Mononuclear cell (primary cell): Measurements from ENCODE around the gene DEFB119. TPM values are rescaled to one million over a fixed set of nuclear protein-coding genes. Genes with fewer than 3 reads are reported as not detected.
"Not testable (repeated sequence)": the region's sequence is repeated elsewhere in the genome, so short reads cannot be mapped to it uniquely, and the experiment has no call there.

Experiments
- H3K27me3 ChIP-seq: 2 replicates; pipeline ENCODE4 v1.6.0; 2011; ENCODE audit warnings: low read length, control low read depth; ENCODE audit not compliant: insufficient read depth
- H3K4me1 ChIP-seq: 2 replicates; pipeline ENCODE4 v1.5.1; 2011; ENCODE audit warnings: mild to moderate bottlenecking, low read length, control low read depth; ENCODE audit not compliant: insufficient read depth
- H3K4me3 ChIP-seq: 2 replicates; pipeline ENCODE4 v1.5.1; 2011; ENCODE audit warnings: mild to moderate bottlenecking, low read length, moderate library complexity
- H3K9me3 ChIP-seq: 2 replicates; pipeline ENCODE4 v1.5.1; 2011; ENCODE audit warnings: low read depth, mild to moderate bottlenecking, control low read depth, low read length
- total RNA-seq: library from RNA; depleted of rRNA; stranded (reverse); fragments of >200 nt; gene quantifications from one replicate; pipeline ENCODE4 v1.2.3, GENCODE V29; 2012

Gene DEFB119
- total RNA-seq: not detected

- Histone ChIP-seq H3K9me3 (no peaks in the 10 kb centered on the region), H3K27me3 (no peaks in the 10 kb centered on the region), H3K4me3 (no peak within 1 kb of the TSS), H3K4me1 (no peaks in the 10 kb centered on the region)
Measured at GRCh38 chr20:31390490-31390889, at the start of gene DEFB119. Gene DEFB119 (minus strand): TSS chr20:31390590. CDS start chr20:31390483, 107 bp downstream.

- Histone ChIP-seq H3K9me3 (no peaks in the 10 kb centered on the region), H3K4me1 (no peaks in the 10 kb centered on the region), H3K27me3 (no peaks in the 10 kb centered on the region), H3K4me3 (no peak overlapping the region)
Measured at GRCh38 chr20:31430568-31431115, 40.3 kb upstream of the DEFB119 start.

GRCh38 chr20:31427576-31427975 is 37.2 kb upstream of the DEFB119 start:
- H3K27me3 ChIP-seq, H3K9me3 ChIP-seq, H3K4me3 ChIP-seq, H3K4me1 ChIP-seq: not testable (repeated sequence)

- H3K4me1 ChIP-seq, H3K4me3 ChIP-seq, H3K27me3 ChIP-seq, H3K9me3 ChIP-seq: not testable (repeated sequence)
Measured at GRCh38 chr20:31426891-31427551, 36.6 kb upstream of the DEFB119 start.

- no peaks in the 10 kb centered on the region for H3K27me3 ChIP-seq
- H3K4me1 ChIP-seq: no peaks in the 10 kb centered on the region
- no peak overlapping the region for H3K4me3 ChIP-seq
- no peaks in the 10 kb centered on the region for H3K9me3 ChIP-seq
Measured at GRCh38 chr20:31425797-31426196, 35.4 kb upstream of the DEFB119 start.

GRCh38 chr20:31418307-31418706 is 27.9 kb upstream of the DEFB119 start:
- H3K27me3 ChIP-seq: no peaks in the 10 kb centered on the region
- H3K4me1 ChIP-seq: no peaks in the 10 kb centered on the region
- H3K4me3 ChIP-seq: no peak overlapping the region
- no peaks in the 10 kb centered on the region for H3K9me3 ChIP-seq

GRCh38 chr20:31415653-31416052 is 25.3 kb upstream of the DEFB119 start:
- no peaks in the 10 kb centered on the region for H3K4me1 ChIP-seq
- H3K4me3 ChIP-seq: no peak overlapping the region
- no peaks in the 10 kb centered on the region for H3K27me3 ChIP-seq
- no peaks in the 10 kb centered on the region for H3K9me3 ChIP-seq

GRCh38 chr20:31414381-31414780 is 24.0 kb upstream of the DEFB119 start:
- Histone ChIP-seq H3K4me1 (no peaks in the 10 kb centered on the region), H3K27me3 (no peaks in the 10 kb centered on the region), H3K9me3 (no peaks in the 10 kb centered on the region), H3K4me3 (no peak overlapping the region)

GRCh38 chr20:31410011-31410410 is 19.6 kb upstream of the DEFB119 start:
- no peaks in the 10 kb centered on the region for H3K27me3 ChIP-seq
- H3K4me1 ChIP-seq: no peaks in the 10 kb centered on the region
- no peaks in the 10 kb centered on the region for H3K9me3 ChIP-seq
- H3K4me3 ChIP-seq: no peak overlapping the region

GRCh38 chr20:31406115-31406514 is 15.7 kb upstream of the DEFB119 start, which contains the start of gene DEFB121:
Gene DEFB121 (minus strand): TSS chr20:31406215. CDS start chr20:31406152, 63 bp downstream.
- no peaks in the 10 kb centered on the region for H3K4me1 ChIP-seq
- H3K9me3 ChIP-seq: no peaks in the 10 kb centered on the region
- no peaks in the 10 kb centered on the region for H3K27me3 ChIP-seq
- H3K4me3 ChIP-seq: no peak within 1 kb of the TSS

- H3K27me3 ChIP-seq: no peaks in the 10 kb centered on the region
- no peaks in the 10 kb centered on the region for H3K4me1 ChIP-seq
- H3K4me3 ChIP-seq: no peak overlapping the region
- no peaks in the 10 kb centered on the region for H3K9me3 ChIP-seq
Measured at GRCh38 chr20:31403886-31404285, 13.5 kb upstream of the DEFB119 start.

GRCh38 chr20:31394900-31395299 is 4.5 kb upstream of the DEFB119 start:
- no peaks in the 10 kb centered on the region for H3K4me1 ChIP-seq
- no peak overlapping the region for H3K4me3 ChIP-seq
- H3K9me3 ChIP-seq: no peaks in the 10 kb centered on the region
- no peaks in the 10 kb centered on the region for H3K27me3 ChIP-seq

- Histone ChIP-seq H3K9me3 (no peaks in the 10 kb centered on the region), H3K4me1 (no peaks in the 10 kb centered on the region), H3K27me3 (no peaks in the 10 kb centered on the region), H3K4me3 (no peak overlapping the region)
Measured at GRCh38 chr20:31392836-31393235, 2.4 kb upstream of the DEFB119 start.

GRCh38 chr20:31374346-31374745 is 16.0 kb downstream of the DEFB119 start:
- Histone ChIP-seq H3K4me1 (no peaks in the 10 kb centered on the region), H3K27me3 (no peaks in the 10 kb centered on the region), H3K4me3 (no peak overlapping the region), H3K9me3 (no peaks in the 10 kb centered on the region)

GRCh38 chr20:31368301-31368700 is 22.1 kb downstream of the DEFB119 start, which contains the start of gene DEFB118:
Gene DEFB118 (plus strand): TSS chr20:31368601. CDS start chr20:31368651, 50 bp downstream.
- H3K9me3 ChIP-seq: no peaks in the 10 kb centered on the region
- no peak within 1 kb of the TSS for H3K4me3 ChIP-seq
- H3K4me1 ChIP-seq: no peaks in the 10 kb centered on the region
- no peaks in the 10 kb centered on the region for H3K27me3 ChIP-seq

GRCh38 chr20:31364272-31364671 is 26.1 kb downstream of the DEFB119 start:
- H3K9me3 ChIP-seq, H3K27me3 ChIP-seq, H3K4me1 ChIP-seq, H3K4me3 ChIP-seq: not testable (repeated sequence)
